ENCODE data around the gene ROR1.

DNA sequence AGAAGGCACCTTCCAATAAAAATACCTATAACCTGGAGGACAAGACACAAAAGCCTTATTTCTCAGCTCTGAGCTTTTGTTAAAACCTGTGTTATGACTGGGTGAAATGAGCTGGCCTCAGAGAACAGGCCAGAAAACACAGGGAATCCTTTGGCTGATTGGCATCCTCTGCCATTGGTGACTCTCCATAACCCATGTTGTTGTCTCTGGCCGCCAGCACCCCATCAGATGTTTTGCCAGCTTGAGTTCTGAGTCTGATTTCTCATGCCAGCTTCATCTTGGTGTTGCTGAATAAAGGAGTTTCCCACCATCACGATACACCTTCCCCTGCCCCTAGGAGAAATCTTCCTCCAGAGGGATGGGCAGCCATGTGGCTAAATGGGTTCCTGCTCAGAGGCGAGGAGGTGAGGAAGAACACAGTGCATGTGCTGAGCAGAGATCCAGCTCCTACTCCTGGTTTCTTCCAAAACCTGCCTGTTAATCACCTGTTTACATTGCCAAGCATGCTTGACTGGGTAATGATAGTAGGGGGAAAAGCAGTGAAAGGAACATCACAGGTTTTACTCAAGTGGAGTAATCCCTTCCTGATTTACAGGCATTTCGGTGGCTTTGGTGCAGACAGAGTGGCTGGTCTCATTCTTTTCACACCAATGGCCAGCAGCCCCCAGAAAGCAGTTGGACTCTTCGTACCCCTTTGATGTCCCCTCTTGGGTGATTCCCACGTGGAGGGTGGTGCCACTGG, 109.8 kb downstream of the ROR1 start:
- TF ChIP-seq, protein P1, sequence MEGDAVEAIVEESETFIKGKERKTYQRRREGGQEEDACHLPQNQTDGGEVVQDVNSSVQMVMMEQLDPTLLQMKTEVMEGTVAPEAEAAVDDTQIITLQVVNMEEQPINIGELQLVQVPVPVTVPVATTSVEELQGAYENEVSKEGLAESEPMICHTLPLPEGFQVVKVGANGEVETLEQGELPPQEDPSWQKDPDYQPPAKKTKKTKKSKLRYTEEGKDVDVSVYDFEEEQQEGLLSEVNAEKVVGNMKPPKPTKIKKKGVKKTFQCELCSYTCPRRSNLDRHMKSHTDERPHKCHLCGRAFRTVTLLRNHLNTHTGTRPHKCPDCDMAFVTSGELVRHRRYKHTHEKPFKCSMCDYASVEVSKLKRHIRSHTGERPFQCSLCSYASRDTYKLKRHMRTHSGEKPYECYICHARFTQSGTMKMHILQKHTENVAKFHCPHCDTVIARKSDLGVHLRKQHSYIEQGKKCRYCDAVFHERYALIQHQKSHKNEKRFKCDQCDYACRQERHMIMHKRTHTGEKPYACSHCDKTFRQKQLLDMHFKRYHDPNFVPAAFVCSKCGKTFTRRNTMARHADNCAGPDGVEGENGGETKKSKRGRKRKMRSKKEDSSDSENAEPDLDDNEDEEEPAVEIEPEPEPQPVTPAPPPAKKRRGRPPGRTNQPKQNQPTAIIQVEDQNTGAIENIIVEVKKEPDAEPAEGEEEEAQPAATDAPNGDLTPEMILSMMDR (IDR thresholded peaks at IDR 0.05) = no peak
- TF ChIP-seq POLR2A (IDR thresholded peaks at IDR 0.05) = no peak

Measured in right lobe of liver (tissue), 4 donors.